Astrocyte (in vitro differentiated cells and primary cell): ENCODE measurements around the gene ATP2C2. TPM values are rescaled to one million over a fixed set of nuclear protein-coding genes. Genes with fewer than 3 reads are reported as not detected.
"Not testable (repeated sequence)": the region's sequence is repeated elsewhere in the genome, so short reads cannot be mapped to it uniquely, and the experiment has no call there.

ENCODE experiments used
- DNase-seq: peaks from one replicate; pipeline ENCODE4 v3.0.0-alpha.2; 2010; ENCODE audit warnings: low read depth
- FAIRE-seq: peaks from 2 replicates; lab custom pipeline; 2011; peaks lifted over from hg19 to GRCh38; lab: Jason Lieb, UNC
- H2AFZ ChIP-seq: 2 replicates; pipeline ENCODE4 v1.6.0; 2012; ENCODE audit warnings: low read depth, low read length, inconsistent platforms
- H3K27ac ChIP-seq: 2 replicates; pipeline ENCODE4 v1.5.1; 2011; ENCODE audit warnings: low read depth, low read length, inconsistent platforms
- H3K27me3 ChIP-seq: 2 replicates; pipeline ENCODE4 v1.6.0; 2011; ENCODE audit warnings: low read length, inconsistent platforms; ENCODE audit not compliant: insufficient read depth
- H3K36me3 ChIP-seq: 2 replicates; pipeline ENCODE4 v1.5.1; 2011; ENCODE audit warnings: low read length, inconsistent platforms; ENCODE audit not compliant: insufficient read depth
- H3K4me1 ChIP-seq: 2 replicates; pipeline ENCODE4 v1.5.1; 2011; ENCODE audit warnings: low read length, inconsistent platforms; ENCODE audit not compliant: insufficient read depth
- H3K4me2 ChIP-seq: 2 replicates; pipeline ENCODE4 v1.6.0; 2012; ENCODE audit warnings: low read length, inconsistent platforms
- H3K4me3 ChIP-seq: 2 replicates; pipeline ENCODE4 v1.5.1; 2011; ENCODE audit warnings: low read depth, mild to moderate bottlenecking, low read length, inconsistent platforms; ENCODE audit not compliant: insufficient read depth
- H3K79me2 ChIP-seq: 2 replicates; pipeline ENCODE4 v1.6.0; 2012; ENCODE audit warnings: mild to moderate bottlenecking, low read length, inconsistent platforms; ENCODE audit not compliant: insufficient read depth
- H3K9ac ChIP-seq: 2 replicates; pipeline ENCODE4 v1.6.0; 2012; ENCODE audit warnings: mild to moderate bottlenecking, low read length, inconsistent platforms
- H3K9me3 ChIP-seq: 2 replicates; pipeline ENCODE4 v1.5.1; 2012; ENCODE audit warnings: low read depth, mild to moderate bottlenecking, low read length, inconsistent platforms; ENCODE audit not compliant: insufficient read depth
- H4K20me1 ChIP-seq: 2 replicates; pipeline ENCODE4 v1.6.0; 2012; ENCODE audit warnings: low read length, inconsistent platforms; ENCODE audit not compliant: insufficient read depth
- H3K27ac Mint-ChIP-seq: one replicate; pipeline ENCODE4 v1.8.0; 2021; ENCODE audit warnings: mild to moderate bottlenecking, mixed read lengths; ENCODE audit not compliant: unreplicated experiment
- H3K27me3 Mint-ChIP-seq: one replicate; pipeline ENCODE4 v1.8.0; 2021; ENCODE audit warnings: low read depth, mixed read lengths; ENCODE audit not compliant: unreplicated experiment
- H3K36me3 Mint-ChIP-seq: one replicate; pipeline ENCODE4 v1.8.0; 2021; ENCODE audit warnings: low read depth, mixed read lengths; ENCODE audit not compliant: unreplicated experiment
- H3K4me1 Mint-ChIP-seq: one replicate; pipeline ENCODE4 v1.8.0; 2021; ENCODE audit warnings: low read depth, mixed read lengths; ENCODE audit not compliant: unreplicated experiment
- H3K4me3 Mint-ChIP-seq: one replicate; pipeline ENCODE4 v1.8.0; 2021; ENCODE audit warnings: mild to moderate bottlenecking, moderate library complexity, mixed read lengths; ENCODE audit not compliant: unreplicated experiment
- H3K9me3 Mint-ChIP-seq: one replicate; pipeline ENCODE4 v1.8.0; 2021; ENCODE audit warnings: mild to moderate bottlenecking, mixed read lengths; ENCODE audit not compliant: unreplicated experiment
- EZH2 ChIP-seq: IDR thresholded peaks from 2 replicates; pipeline ENCODE4 v1.6.1; 2012; ENCODE audit warnings: mild to moderate bottlenecking, low read length, inconsistent platforms; ENCODE audit not compliant: insufficient read depth
- total RNA-seq: library from RNA; stranded (reverse); gene quantifications from 2 replicates; pipeline ENCODE4 v1.2.1, GENCODE V29; 2021
- TF ChIP-seq, protein P1 (sequence below): IDR thresholded peaks from 2 replicates; pipeline ENCODE4 v1.5.1; 2011; ENCODE audit warnings: low read depth, mild to moderate bottlenecking, inconsistent platforms, low read length, moderate library complexity; ENCODE audit not compliant: insufficient read depth

ATP2C2 gene
- total RNA-seq, 1 donor from 2014 or later = 0.41 TPM

GRCh38 chr16:84339766-84340165 is 28.6 kb upstream of the ATP2C2 start:
- Mint-ChIP-seq H3K36me3 (peaks cover 2% of the 10 kb centered on the region), H3K9me3 (peaks cover 9% of the 10 kb centered on the region), H3K4me3 (no peak overlapping the region), H3K27me3 (peaks cover 32% of the 10 kb centered on the region), H3K4me1 (no peaks in the 10 kb centered on the region), H3K27ac (no peak overlapping the region)
- H3K4me3 ChIP-seq = no peak overlapping the region
- no peaks in the 10 kb centered on the region for H3K79me2 ChIP-seq
- FAIRE-seq (no peak), DNase-seq (no peak)
- TF ChIP-seq, protein P1, sequence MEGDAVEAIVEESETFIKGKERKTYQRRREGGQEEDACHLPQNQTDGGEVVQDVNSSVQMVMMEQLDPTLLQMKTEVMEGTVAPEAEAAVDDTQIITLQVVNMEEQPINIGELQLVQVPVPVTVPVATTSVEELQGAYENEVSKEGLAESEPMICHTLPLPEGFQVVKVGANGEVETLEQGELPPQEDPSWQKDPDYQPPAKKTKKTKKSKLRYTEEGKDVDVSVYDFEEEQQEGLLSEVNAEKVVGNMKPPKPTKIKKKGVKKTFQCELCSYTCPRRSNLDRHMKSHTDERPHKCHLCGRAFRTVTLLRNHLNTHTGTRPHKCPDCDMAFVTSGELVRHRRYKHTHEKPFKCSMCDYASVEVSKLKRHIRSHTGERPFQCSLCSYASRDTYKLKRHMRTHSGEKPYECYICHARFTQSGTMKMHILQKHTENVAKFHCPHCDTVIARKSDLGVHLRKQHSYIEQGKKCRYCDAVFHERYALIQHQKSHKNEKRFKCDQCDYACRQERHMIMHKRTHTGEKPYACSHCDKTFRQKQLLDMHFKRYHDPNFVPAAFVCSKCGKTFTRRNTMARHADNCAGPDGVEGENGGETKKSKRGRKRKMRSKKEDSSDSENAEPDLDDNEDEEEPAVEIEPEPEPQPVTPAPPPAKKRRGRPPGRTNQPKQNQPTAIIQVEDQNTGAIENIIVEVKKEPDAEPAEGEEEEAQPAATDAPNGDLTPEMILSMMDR = no peak
- no peak for TF ChIP-seq EZH2
- no peaks in the 10 kb centered on the region for H3K9me3 ChIP-seq
- peaks cover 9% of the 10 kb centered on the region for H3K27me3 ChIP-seq
- H3K4me1 ChIP-seq = no peaks in the 10 kb centered on the region
- H3K36me3 ChIP-seq = no peaks in the 10 kb centered on the region
- no peak overlapping the region for H2AFZ ChIP-seq
- no peak overlapping the region for H3K4me2 ChIP-seq
- no peak overlapping the region for H3K9ac ChIP-seq
- no peak overlapping the region for H3K27ac ChIP-seq
- no peaks in the 10 kb centered on the region for H4K20me1 ChIP-seq

GRCh38 chr16:84340325-84341040 is 27.9 kb upstream of the ATP2C2 start:
- Histone ChIP-seq H3K27ac (no peak overlapping the region), H3K4me1 (no peaks in the 10 kb centered on the region), H4K20me1 (no peaks in the 10 kb centered on the region), H3K9me3 (no peaks in the 10 kb centered on the region), H3K9ac (no peak overlapping the region), H3K79me2 (no peaks in the 10 kb centered on the region), H3K4me2 (no peak overlapping the region), H2AFZ (no peak overlapping the region), H3K36me3 (no peaks in the 10 kb centered on the region), H3K27me3 (peaks cover 12% of the 10 kb centered on the region), H3K4me3 (no peak overlapping the region)
- Mint-ChIP-seq H3K36me3 (peaks cover 2% of the 10 kb centered on the region), H3K4me3 (no peak overlapping the region), H3K9me3 (peaks cover 7% of the 10 kb centered on the region), H3K27ac (no peak overlapping the region), H3K27me3 (peaks cover 36% of the 10 kb centered on the region), H3K4me1 (no peaks in the 10 kb centered on the region)
- TF ChIP-seq, protein P1 = no peak
- no peak for TF ChIP-seq EZH2
- FAIRE-seq = no peak
- DNase-seq = no peak

- no peaks in the 10 kb centered on the region for H3K79me2 ChIP-seq
- H3K4me1 ChIP-seq = no peaks in the 10 kb centered on the region
- Mint-ChIP-seq H3K27me3 (peaks cover 43% of the 10 kb centered on the region), H3K4me3 (no peak overlapping the region), H3K4me1 (no peaks in the 10 kb centered on the region), H3K27ac (no peak overlapping the region), H3K9me3 (no peaks in the 10 kb centered on the region), H3K36me3 (peaks cover 2% of the 10 kb centered on the region)
- no peak for FAIRE-seq
- no peak overlapping the region for H3K27ac ChIP-seq
- no peak for DNase-seq
- no peak overlapping the region for H3K4me2 ChIP-seq
- H3K27me3 ChIP-seq = peaks cover 15% of the 10 kb centered on the region
- no peaks in the 10 kb centered on the region for H3K9me3 ChIP-seq
- no peaks in the 10 kb centered on the region for H3K36me3 ChIP-seq
- TF ChIP-seq, protein P1 = no peak
- no peak for TF ChIP-seq EZH2
- H4K20me1 ChIP-seq = no peaks in the 10 kb centered on the region
- H2AFZ ChIP-seq = no peak overlapping the region
- H3K9ac ChIP-seq = no peak overlapping the region
- no peak overlapping the region for H3K4me3 ChIP-seq
Observed at GRCh38 chr16:84341528-84342295, 26.6 kb upstream of the ATP2C2 start.

GRCh38 chr16:84343800-84344199 is 24.5 kb upstream of the ATP2C2 start:
- DNase-seq, H3K9me3 ChIP-seq, H3K4me1 ChIP-seq, H3K9me3 Mint-ChIP-seq, H3K79me2 ChIP-seq, H3K27ac ChIP-seq, H3K36me3 ChIP-seq, H3K4me3 Mint-ChIP-seq, H2AFZ ChIP-seq, H3K9ac ChIP-seq, H3K4me1 Mint-ChIP-seq, FAIRE-seq, H3K4me2 ChIP-seq, H3K36me3 Mint-ChIP-seq, H3K27ac Mint-ChIP-seq, H4K20me1 ChIP-seq, H3K4me3 ChIP-seq: not testable (repeated sequence)
- H3K27me3 ChIP-seq = peaks cover 16% of the 10 kb centered on the region
- H3K27me3 Mint-ChIP-seq = peaks cover 46% of the 10 kb centered on the region
